CD1c-positive myeloid dendritic cell (primary cell): ENCODE data around the gene MSGN1.

Source experiments
- DNase-seq: peaks from one replicate; pipeline ENCODE4 v3.0.0-alpha.2; 2016; ENCODE audit errors: extremely low spot score

The MSGN1 gene

GRCh38 chr2:17816396-17817245 lies at the start of gene MSGN1:
MSGN1 (plus strand) TSS chr2:17816460; CDS start chr2:17816519, 59 bp downstream.
- no peak for DNase-seq

GRCh38 chr2:17768894-17769293 lies 47.4 kb upstream of the MSGN1 start:
- no peak for DNase-seq

- DNase-seq = no peak
Observed at GRCh38 chr2:17771956-17772355, 44.3 kb upstream of the MSGN1 start.

- DNase-seq = no peak
Observed at GRCh38 chr2:17772532-17772931, 43.7 kb upstream of the MSGN1 start.

GRCh38 chr2:17780546-17780945 lies 35.7 kb upstream of the MSGN1 start:
- DNase-seq = no peak

- DNase-seq = no peak
Observed at GRCh38 chr2:17781482-17781881, 34.8 kb upstream of the MSGN1 start.

GRCh38 chr2:17786727-17787126 lies 29.5 kb upstream of the MSGN1 start:
- DNase-seq = no peak

- no peak for DNase-seq
Observed at GRCh38 chr2:17788773-17789172, 27.5 kb upstream of the MSGN1 start.

GRCh38 chr2:17790536-17790935 lies 25.7 kb upstream of the MSGN1 start:
- DNase-seq = no peak

- DNase-seq = no peak
Observed at GRCh38 chr2:17791121-17791816, 25.0 kb upstream of the MSGN1 start.

GRCh38 chr2:17791817-17792130 lies 24.5 kb upstream of the MSGN1 start:
- no peak for DNase-seq

GRCh38 chr2:17792515-17792914 lies 23.7 kb upstream of the MSGN1 start:
- no peak for DNase-seq

- DNase-seq = no peak
Observed at GRCh38 chr2:17793296-17793695, 23.0 kb upstream of the MSGN1 start.

GRCh38 chr2:17793803-17794354 lies 22.4 kb upstream of the MSGN1 start:
- DNase-seq = no peak

- DNase-seq = no peak
Observed at GRCh38 chr2:17795309-17795708, 21.0 kb upstream of the MSGN1 start.

- DNase-seq = no peak
Observed at GRCh38 chr2:17798338-17798737, 17.9 kb upstream of the MSGN1 start.

GRCh38 chr2:17799301-17800120 lies 16.7 kb upstream of the MSGN1 start:
- no peak for DNase-seq

GRCh38 chr2:17800219-17800618 lies 16.0 kb upstream of the MSGN1 start:
- DNase-seq = no peak

GRCh38 chr2:17800693-17801458 lies 15.4 kb upstream of the MSGN1 start:
- no peak for DNase-seq

- peak; percentile 76 for DNase-seq
Observed at GRCh38 chr2:17803497-17803896, 12.8 kb upstream of the MSGN1 start.

GRCh38 chr2:17804358-17804757 lies 11.9 kb upstream of the MSGN1 start:
- DNase-seq = peak; percentile 79
